GM21447 (cell line): ENCODE results near the gene GALNT13.

ENCODE experiments used
- ATAC-seq: cut with Tn5 transposase; IDR thresholded peaks from one replicate; pipeline ENCODE4 v1.9.1; 2021; ENCODE audit not compliant: unreplicated experiment

GALNT13 gene

GRCh38 chr2:154097833-154098398 lies 226.2 kb downstream of the GALNT13 start:
- no peak for ATAC-seq

GRCh38 chr2:154120706-154121105 lies 249.0 kb downstream of the GALNT13 start:
- no peak for ATAC-seq

GRCh38 chr2:154125891-154126290 lies 254.2 kb downstream of the GALNT13 start:
- ATAC-seq: no peak

- ATAC-seq: no peak
Observed at GRCh38 chr2:154130821-154131220, 259.1 kb downstream of the GALNT13 start.

- ATAC-seq: no peak
Observed at GRCh38 chr2:154132827-154133226, 261.1 kb downstream of the GALNT13 start.

GRCh38 chr2:154133823-154134222 lies 262.1 kb downstream of the GALNT13 start:
- ATAC-seq: no peak

- no peak for ATAC-seq
Observed at GRCh38 chr2:154140249-154141025, 268.7 kb downstream of the GALNT13 start.

- ATAC-seq: no peak
Observed at GRCh38 chr2:154142480-154142879, 270.8 kb downstream of the GALNT13 start.

- no peak for ATAC-seq
Observed at GRCh38 chr2:154143105-154143504, 271.4 kb downstream of the GALNT13 start.

- no peak for ATAC-seq
Observed at GRCh38 chr2:154158101-154158500, 286.4 kb downstream of the GALNT13 start.

- ATAC-seq: no peak
Observed at GRCh38 chr2:154161286-154161685, 289.6 kb downstream of the GALNT13 start.

GRCh38 chr2:154170400-154170799 lies 298.7 kb downstream of the GALNT13 start:
- no peak for ATAC-seq

GRCh38 chr2:154173164-154173563 lies 301.4 kb downstream of the GALNT13 start:
- no peak for ATAC-seq

GRCh38 chr2:154173919-154174318 lies 302.2 kb downstream of the GALNT13 start:
- no peak for ATAC-seq

- ATAC-seq: no peak
Observed at GRCh38 chr2:154182008-154182407, 310.3 kb downstream of the GALNT13 start.

- ATAC-seq: no peak
Observed at GRCh38 chr2:154187948-154188347, 316.2 kb downstream of the GALNT13 start.

- ATAC-seq: no peak
Observed at GRCh38 chr2:154189953-154190352, 318.2 kb downstream of the GALNT13 start.

- no peak for ATAC-seq
Observed at GRCh38 chr2:154193246-154193645, 321.5 kb downstream of the GALNT13 start.

- ATAC-seq: no peak
Observed at GRCh38 chr2:154194909-154195643, 323.4 kb downstream of the GALNT13 start.

GRCh38 chr2:154195644-154196195 lies 324.0 kb downstream of the GALNT13 start:
- ATAC-seq: no peak

- ATAC-seq: no peak
Observed at GRCh38 chr2:154198866-154199265, 327.1 kb downstream of the GALNT13 start.

- ATAC-seq: no peak
Observed at GRCh38 chr2:154203206-154203605, 331.5 kb downstream of the GALNT13 start.
